WI38 (cell line): Measurements from ENCODE around the gene ODC1.

Experiments used
- H3K4me3 ChIP-seq: 2 replicates; pipeline ENCODE4 v1.5.1; 2011; ENCODE audit warnings: low read depth, mild to moderate bottlenecking, control low read depth, low read length
- TF ChIP-seq, protein P1 (sequence below): IDR thresholded peaks from 2 replicates; pipeline ENCODE4 v1.5.1; 2012; ENCODE audit warnings: low read depth, mild to moderate bottlenecking, control low read depth, low read length

ODC1 gene

DNA sequence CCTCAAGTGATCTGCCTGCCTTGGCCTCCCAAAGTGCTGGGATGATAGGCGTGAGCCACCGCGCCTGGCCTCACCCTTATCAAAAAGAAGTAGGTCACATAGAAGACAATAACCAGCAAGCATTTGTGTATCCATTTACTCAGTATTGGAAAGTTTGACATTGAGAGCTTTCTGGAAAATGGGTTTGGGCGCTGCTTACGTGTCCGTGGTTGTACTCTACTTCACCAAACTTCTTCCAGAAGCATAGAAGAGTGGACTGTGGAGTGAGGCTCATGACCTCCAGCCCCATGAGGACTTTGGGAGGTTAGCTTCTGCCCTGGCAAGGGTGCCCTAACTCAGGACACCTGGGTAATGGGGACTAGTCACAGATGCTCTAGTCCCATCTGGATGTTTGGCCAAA is 3.7 kb upstream of the ODC1 start:
- H3K4me3 ChIP-seq = no peak overlapping the region
- TF ChIP-seq, protein P1, sequence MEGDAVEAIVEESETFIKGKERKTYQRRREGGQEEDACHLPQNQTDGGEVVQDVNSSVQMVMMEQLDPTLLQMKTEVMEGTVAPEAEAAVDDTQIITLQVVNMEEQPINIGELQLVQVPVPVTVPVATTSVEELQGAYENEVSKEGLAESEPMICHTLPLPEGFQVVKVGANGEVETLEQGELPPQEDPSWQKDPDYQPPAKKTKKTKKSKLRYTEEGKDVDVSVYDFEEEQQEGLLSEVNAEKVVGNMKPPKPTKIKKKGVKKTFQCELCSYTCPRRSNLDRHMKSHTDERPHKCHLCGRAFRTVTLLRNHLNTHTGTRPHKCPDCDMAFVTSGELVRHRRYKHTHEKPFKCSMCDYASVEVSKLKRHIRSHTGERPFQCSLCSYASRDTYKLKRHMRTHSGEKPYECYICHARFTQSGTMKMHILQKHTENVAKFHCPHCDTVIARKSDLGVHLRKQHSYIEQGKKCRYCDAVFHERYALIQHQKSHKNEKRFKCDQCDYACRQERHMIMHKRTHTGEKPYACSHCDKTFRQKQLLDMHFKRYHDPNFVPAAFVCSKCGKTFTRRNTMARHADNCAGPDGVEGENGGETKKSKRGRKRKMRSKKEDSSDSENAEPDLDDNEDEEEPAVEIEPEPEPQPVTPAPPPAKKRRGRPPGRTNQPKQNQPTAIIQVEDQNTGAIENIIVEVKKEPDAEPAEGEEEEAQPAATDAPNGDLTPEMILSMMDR = no peak

DNA sequence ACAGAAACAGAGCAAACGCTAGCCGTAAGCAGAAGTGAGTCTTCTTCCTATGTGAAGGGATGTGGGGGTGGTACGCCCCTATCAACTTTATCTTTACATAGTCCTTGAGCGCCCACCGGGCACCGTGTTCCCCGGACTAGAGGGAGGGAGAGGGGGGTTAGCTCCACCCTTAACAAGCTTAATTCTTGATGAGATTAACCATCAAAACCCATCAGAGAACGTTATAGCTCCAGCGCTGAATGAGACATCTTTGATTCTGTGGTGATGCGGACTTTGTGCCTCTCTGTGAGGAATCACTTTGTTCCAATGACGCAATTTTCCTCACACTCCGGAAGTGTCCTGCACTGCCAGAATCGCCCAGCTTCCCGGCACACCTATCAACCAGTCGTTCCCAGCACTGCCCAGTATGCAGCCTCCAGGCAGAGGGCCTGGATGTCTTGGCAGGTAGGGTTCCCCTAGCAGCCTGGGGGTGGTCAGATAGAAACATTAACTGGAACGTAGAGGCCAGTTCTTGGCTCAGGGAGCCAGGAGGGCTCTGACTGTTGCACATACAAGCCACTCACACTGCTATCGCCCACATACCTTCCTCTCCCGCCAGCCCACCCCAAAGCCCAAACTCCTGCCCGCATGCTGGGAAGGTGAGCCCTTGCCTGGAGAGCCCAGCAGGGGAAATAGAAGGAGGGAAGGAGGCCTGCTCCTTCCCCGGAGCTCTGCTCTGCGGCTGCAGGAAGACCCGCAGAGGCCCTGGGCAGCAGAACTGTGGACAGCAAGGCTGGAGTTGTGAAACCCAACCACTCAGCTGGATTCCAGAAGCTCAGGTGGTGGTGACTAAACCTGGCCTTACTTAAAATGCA is 1.9 kb upstream of the ODC1 start:
- H3K4me3 ChIP-seq = no peak overlapping the region
- TF ChIP-seq, protein P1 = no peak

DNA sequence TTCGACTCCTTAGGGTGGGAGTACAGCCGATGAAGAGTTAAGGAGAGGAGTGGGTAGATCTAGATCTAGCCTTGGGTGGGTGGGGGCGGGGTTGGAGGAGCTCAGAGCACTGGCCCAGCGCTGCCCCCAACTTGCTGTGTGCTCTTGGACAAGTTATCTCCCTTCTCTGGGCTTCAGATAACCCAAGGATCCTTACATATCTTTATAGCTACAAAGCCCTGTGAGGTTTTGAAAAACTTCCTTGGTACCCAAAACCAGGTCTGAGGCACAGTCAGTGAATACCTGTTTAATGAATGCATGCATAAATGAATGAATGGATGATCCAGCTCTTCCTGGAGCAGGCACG is 1.3 kb upstream of the ODC1 start:
- TF ChIP-seq, protein P1 = no peak
- peak overlapping the region; percentile 72; the same call in 1 of the 2 replicates for H3K4me3 ChIP-seq

DNA sequence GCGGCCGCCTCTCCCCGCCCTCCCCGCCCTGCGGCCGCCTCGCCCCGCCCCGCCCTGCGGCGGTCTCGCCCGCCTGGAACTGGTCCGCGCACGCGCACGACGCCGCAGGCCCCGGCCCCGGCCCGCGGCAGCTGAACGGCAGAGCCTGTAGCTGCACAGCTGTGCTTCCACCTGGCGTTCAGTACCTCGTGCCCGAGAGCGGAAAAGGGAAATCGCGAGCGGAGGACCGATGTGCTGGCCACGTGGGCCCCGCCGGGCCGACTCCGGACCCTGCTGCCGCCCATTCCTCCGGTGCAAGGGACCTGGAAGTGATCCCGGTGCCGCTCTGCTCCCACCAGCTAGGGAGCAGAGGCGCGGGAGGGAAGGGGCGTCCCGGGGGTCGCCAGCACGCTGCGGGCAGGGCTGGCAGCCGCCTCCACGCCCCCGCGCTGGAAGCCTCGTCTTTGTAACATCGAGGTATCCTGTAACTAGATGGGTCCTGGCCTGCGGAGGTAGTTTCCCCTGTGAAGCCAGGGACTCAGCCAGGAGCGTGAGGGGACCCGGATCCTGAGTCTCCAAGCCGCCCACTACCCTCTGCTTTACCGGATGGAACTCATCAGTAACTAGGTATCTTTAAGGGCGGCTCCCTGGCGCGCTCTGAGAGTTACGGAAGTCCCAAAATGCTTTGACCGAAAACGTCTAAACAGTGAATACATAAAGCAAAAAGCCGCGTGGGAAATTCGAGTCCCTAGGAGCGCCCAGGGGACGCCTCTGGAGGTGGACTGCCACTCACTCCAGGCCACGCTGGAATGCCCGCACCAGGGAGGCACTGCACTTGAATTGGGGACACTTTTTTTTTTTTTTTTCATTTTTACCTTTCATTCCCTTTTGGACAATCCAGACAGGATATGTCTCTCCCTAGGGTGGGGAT is 704 bp upstream of the ODC1 start:
- peak overlapping the region; percentile 72 for H3K4me3 ChIP-seq
- TF ChIP-seq, protein P1 = no peak

DNA sequence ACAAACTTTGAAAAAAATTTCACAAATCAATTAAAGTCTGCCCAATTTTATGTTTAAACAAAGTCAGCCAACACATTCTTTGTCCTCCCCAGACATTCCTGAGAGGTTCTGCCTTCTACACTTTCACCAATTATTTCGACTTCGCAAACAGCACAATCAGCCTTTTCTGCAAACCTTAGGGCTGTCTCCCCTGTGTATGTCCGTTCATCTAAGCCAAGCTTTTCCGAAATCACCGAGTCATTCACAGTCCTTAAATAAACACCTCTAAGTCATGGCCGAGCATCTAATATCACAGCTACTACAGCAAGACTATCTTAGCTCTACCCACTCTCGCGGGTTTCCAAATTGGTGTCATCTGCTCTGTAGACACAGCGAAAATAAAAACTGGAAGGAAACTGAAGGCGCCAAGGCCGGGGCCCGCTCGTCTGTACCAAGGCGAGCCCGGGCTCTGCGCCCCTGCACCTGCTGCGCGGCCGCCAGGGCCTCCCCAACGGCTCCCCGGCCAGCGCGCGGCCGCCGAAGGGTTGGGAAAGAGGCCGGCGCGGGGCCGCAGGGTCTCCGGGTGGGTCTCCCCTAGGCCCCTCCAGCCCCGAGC is 730 bp downstream of the ODC1 start:
- peak overlapping the region; percentile 75 for H3K4me3 ChIP-seq
- TF ChIP-seq, protein P1 = no peak

DNA sequence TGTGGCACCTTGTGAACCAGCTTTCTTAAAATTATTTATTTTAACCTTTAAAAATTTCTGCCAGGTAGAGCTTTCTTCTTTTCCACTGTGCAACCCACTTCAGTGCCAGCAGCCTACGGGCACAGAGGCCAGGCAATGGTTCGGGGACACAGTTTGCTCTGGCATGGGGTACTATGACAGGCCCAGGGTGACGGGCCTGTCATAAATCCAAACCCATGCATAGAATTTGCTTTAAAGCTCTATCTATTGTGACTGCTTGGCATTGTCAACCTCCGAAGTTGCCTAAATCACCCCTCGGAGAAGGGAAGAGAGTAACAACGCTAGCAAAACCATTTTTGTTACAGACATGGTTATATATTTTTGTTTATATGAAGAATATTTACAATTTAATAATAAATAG is 1.5 kb downstream of the ODC1 start:
- peak overlapping the region; percentile 75 for H3K4me3 ChIP-seq
- TF ChIP-seq, protein P1 = no peak
